GM18861 (cell line): ENCODE data around the gene CACNA1H.

Experiments used
- ATAC-seq: cut with Tn5 transposase; IDR thresholded peaks from one replicate; pipeline ENCODE4 v1.9.1; 2021; ENCODE audit not compliant: unreplicated experiment

Gene CACNA1H

DNA sequence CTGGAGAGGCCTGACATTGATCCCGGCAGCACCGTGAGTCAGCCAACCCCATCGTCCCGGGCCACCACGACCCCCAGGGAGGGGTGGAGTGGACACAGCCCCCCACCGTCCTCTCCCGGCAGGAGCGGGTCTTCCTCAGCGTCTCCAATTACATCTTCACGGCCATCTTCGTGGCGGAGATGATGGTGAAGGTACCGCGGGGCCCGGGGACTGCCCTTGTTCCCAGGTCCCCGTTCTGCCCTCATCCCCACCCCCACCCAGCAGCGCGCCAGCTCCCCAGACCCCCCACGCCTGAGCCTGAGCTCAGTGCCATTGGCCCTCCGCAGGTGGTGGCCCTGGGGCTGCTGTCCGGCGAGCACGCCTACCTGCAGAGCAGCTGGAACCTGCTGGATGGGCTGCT, 57.6 kb downstream of the CACNA1H start:
- ATAC-seq: no peak

- no peak for ATAC-seq
Observed at GRCh38 chr16:1211451-1212268, 58.8 kb downstream of the CACNA1H start.

DNA sequence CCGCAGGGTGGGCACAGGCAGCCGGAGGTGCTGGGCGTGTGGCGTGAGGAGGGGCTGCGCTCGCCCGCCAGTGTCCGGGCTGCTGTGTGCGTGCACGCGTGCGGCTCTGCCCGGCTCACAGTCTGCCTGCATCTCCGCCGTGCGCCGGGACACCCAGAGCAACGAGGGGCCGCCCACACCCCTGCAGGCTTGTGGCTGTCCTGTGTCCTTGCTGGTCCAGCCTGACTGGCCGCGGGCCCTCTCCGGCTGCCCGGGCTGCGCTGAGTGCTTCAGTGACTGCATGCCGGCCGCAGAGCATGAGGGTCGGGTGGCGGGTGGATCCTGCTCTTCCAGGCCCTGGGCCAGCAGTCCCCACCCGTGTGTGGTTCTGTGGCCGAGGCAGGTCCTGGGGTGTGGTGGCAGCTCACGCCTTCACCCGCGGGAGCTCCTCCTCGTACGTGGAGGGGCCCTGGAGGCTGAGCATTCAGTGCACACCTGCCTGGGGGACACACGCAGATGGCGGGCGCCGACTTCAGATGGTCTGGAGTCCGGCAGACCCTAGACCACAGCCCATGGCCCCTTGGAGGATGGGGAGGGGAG, 59.8 kb downstream of the CACNA1H start:
- ATAC-seq: no peak

DNA sequence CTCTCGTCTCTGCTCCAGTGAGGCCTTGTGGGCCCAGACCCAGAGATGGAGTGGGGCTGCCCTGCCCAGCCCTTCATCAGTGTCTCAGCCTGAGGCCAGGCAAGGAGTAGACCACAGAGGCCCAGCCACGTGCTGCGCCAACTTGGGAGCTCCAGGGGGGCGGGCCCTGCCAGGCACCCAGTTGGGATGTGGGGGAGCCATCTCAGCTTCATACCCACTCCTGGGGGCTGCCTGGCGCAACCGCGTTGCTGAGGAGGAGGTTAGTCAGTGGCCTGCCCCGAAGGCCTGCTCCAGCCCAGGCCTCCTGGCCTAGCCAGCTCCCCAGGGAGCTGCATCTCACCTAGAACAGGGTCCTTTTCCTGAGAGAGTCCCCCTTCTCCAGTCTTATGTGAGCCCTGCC, 60.3 kb downstream of the CACNA1H start:
- no peak for ATAC-seq

DNA sequence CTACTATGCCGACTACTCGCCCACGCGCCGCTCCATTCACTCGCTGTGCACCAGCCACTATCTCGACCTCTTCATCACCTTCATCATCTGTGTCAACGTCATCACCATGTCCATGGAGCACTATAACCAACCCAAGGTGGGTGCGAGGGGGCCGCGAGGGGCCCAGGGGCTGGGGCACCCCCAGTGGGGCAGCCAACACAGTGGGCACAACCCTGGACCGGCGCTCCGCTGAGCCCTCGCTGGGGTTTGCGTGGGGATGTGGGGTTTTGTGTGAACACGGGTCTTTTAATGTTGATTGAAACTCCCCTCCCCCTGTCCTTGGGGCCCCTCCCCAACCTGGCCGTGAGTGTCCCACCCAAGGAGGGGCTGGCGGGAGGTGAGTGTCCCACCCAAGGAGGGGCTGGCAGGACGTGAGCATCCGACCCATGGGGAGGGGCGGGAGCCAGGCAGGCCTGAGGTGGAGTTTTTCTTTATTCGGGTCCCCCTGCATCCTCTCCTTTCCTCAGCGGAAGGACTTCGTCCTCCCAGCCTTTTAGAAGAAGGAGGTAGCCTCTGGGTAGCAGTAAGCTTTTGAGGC, 61.0 kb downstream of the CACNA1H start:
- no peak for ATAC-seq

- no peak for ATAC-seq
Observed at GRCh38 chr16:1214719-1215118, 61.8 kb downstream of the CACNA1H start.

DNA sequence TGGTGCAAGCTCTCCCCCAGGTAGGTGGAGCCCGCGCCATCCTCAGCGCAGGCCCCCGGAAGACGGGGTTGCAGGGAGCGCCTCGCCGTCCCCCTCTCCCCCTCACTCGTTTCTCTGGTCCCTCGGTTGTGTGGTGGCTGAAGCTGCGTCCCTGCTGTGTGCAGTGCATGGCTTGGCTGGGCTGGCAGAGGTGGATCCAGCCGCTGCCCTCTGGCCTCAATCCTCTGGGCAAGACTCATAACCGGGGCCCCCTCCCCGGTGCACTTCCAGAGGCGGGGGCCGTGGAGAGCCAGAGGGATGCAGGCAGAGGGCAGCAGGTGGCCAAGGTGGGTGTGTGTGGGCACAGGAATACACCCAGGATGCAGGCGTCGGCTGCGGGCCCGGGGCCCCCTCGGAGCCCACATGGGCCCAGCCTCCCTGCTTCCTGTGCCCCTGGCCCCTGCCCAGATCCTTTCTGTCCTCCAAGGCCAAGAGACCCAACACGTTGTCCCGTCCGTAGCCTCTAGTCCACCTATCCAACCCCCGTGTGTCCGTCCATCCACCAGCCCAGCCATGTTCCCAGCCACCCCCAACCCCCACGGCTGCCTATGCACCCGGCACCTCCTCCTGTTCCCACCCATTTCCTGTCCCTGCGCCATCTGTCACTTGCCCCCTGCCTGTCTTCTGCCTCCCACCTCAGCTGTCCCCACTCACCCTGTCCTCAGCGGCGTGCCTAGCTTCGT, 62.8 kb downstream of the CACNA1H start:
- no peak for ATAC-seq

GRCh38 chr16:1216296-1216619, 63.4 kb downstream of the CACNA1H start:
- no peak for ATAC-seq

DNA sequence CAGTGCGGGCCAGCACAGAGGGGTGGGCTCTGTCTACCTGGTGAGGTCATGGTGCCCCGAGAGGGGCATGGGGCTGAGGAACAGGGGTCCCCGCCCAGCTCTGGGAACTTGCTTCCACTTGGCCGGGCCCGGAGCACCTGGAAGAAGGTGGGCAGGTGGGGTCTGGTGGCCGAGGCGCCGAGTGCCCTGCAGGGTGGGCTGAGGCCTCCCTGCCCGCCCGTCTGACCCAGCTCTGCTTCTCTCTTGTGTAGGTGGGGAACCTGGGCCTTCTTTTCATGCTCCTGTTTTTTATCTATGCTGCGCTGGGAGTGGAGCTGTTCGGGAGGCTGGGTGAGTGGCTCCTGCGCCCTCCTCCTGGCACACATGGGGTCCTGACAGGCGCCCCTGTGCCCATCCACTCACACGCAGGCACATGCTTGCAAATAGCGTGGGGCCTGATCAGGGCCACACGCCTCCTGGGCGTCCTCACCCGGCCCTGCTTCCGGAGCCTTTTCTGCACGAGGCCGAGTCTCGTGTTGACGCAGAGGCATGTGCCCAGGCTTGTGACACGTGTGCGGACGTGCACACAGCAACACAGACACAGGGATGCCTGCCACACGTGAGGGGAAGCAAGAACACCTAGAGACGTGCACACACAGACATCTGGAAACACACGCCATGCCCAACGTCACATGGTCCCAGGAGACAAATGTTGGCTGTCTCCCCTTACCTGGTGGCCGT, 63.9 kb downstream of the CACNA1H start:
- no peak for ATAC-seq

DNA sequence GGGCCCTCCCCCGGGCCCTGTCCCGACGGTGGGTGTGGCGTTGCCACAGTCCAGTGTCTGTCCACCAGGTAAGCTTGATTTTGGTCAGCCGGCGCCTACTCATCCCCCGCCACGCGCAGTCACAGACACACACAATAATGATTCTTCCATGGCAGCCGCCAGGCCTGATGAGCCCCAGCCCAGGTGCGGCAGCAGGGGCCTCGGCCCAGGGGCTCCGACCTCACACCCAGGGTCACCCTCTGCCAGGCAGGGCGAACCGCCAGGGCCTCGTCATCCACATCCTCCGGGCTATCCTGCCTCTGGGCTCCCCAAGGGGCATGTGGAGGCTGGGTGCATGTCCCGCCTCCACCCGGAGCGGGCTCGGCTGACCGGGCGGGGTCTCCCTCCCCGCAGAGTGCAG, 64.6 kb downstream of the CACNA1H start:
- ATAC-seq: no peak

DNA sequence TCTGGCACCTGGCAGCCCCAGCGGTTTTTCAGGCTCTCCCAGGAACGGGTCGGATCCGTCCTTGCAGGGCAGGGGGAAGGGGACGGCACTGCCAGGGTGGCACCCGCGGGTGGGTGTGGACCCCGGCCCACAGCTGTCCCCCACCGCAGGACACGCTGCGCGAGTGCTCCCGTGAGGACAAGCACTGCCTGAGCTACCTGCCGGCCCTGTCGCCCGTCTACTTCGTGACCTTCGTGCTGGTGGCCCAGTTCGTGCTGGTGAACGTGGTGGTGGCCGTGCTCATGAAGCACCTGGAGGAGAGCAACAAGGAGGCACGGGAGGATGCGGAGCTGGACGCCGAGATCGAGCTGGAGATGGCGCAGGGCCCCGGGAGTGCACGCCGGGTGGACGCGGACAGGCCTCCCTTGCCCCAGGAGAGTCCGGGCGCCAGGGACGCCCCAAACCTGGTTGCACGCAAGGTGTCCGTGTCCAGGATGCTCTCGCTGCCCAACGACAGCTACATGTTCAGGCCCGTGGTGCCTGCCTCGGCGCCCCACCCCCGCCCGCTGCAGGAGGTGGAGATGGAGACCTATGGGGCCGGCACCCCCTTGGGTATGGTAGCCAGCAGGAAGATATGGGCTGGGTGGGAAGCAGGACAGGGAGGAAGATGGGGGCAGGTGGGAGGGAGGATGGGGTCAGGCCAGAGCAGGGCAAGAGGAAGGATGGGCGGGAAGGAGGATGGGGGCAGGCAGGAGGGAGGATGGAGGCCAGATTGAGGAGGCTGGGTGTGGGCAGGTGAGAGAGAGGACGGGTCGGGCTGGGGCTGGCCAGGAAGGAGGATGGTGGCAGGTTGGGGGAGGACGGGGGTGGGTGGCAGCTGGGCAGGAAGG, 65.4 kb downstream of the CACNA1H start:
- ATAC-seq: no peak

GRCh38 chr16:1218930-1219611, 66.2 kb downstream of the CACNA1H start:
- no peak for ATAC-seq

DNA sequence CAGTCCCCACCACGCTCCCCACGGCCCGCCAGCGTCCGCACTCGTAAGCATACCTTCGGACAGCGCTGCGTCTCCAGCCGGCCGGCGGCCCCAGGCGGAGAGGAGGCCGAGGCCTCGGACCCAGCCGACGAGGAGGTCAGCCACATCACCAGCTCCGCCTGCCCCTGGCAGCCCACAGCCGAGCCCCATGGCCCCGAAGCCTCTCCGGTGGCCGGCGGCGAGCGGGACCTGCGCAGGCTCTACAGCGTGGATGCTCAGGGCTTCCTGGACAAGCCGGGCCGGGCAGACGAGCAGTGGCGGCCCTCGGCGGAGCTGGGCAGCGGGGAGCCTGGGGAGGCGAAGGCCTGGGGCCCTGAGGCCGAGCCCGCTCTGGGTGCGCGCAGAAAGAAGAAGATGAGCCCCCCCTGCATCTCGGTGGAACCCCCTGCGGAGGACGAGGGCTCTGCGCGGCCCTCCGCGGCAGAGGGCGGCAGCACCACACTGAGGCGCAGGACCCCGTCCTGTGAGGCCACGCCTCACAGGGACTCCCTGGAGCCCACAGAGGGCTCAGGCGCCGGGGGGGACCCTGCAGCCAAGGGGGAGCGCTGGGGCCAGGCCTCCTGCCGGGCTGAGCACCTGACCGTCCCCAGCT, 67.3 kb downstream of the CACNA1H start:
- no peak for ATAC-seq

DNA sequence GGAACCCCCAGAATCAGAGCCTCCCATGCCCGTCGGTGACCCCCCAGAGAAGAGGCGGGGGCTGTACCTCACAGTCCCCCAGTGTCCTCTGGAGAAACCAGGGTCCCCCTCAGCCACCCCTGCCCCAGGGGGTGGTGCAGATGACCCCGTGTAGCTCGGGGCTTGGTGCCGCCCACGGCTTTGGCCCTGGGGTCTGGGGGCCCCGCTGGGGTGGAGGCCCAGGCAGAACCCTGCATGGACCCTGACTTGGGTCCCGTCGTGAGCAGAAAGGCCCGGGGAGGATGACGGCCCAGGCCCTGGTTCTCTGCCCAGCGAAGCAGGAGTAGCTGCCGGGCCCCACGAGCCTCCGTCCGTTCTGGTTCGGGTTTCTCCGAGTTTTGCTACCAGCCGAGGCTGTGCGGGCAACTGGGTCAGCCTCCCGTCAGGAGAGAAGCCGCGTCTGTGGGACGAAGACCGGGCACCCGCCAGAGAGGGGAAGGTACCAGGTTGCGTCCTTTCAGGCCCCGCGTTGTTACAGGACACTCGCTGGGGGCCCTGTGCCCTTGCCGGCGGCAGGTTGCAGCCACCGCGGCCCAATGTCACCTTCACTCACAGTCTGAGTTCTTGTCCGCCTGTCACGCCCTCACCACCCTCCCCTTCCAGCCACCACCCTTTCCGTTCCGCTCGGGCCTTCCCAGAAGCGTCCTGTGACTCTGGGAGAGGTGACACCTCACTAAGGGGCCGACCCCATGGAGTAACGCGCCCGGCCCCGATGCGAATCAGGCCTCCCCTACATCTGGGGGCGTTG, 68.1 kb downstream of the CACNA1H start:
- no peak for ATAC-seq

DNA sequence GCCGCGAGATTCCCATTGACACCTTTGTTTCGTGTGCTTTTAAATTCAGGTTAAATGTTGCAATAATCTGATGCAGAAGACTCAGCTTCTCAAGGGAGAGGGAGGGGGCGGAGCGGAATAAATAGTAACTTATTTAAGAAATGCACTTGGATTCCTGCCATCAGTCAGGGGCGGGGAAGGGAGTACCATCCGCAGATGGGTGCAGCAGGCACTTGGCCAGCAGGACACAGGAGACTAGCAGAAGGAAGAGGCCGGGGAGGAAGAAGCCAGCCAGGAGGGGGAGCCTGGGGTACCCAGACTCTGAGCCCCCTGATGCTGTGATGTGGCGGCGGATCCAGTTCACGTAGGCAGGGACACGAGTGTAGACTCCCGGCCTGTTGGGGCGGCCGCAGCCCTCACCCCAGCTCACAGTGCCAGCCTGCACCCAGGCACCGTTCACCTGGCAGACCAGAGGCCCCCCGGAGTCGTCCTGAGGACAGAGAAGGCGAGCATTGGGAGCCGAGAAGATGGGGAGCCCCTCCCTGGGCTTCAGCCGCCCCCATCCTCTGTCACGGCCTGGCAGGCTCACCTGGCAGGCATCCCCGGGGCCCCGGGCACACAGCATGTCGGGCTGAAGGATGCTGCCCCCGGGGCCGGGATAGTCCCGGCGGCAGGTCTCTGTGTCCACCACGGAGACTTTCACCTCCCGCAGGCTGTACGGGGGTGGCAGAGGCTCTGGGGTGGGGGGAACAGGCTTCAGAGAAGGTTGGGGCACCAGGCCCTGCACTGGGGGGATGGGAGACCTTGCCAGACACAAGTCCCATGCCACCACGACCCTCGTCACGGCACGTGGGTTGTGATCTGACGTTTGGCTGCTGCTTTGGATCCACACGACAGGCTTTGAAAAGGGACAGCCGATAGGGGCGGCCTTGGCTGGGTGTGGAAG, 69.0 kb downstream of the CACNA1H start:
- ATAC-seq: no peak

DNA sequence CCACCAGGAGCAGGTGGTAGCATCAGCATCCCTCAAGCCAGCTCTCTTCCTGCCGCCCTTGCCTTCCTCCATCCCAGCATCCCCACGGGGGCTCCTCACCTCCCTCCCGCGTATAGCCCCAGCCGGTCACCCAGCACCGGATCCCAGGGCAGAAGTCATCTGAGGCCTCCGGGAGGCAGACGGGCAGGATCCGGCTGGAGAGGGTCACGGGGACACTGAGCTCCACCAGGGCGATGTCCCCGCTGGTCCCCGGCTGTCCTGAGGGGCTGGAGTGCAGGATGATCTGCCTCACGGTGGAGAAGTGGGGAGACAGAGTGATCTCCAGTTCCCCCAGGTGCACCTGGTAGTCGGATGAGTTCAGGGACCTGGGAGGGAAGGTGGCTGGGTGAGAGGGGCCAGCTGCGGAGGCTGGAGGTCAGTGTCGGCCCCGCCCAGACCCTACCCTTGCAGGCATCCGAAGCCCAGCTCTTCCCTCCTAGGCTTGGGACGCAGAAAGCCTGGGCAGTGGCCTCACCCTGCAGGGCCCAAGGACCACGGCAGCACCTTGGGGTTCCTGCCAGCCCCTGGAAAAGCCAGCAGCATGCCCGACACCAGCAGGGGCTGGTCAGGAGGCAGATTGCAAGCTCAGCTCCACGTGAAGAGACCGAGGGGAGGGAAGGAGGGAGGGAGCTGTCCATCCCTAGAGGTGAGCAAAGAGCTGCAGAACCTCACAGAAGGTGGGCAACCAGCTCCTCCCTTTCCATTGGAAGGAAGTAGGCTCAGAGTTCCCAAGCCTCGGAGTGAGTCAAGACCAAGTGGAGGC, 69.8 kb downstream of the CACNA1H start:
- ATAC-seq: no peak
